Stomach (tissue), 4 donors: ENCODE results near the gene NFATC1.

ENCODE experiments used
- POLR2AphosphoS5 ChIP-seq, 3 donors: sonication (generic); formaldehyde crosslinking; IDR thresholded peaks; one replicate each; pipeline ENCODE4 v1.6.1; 2016; ENCODE audit warnings: antibody characterized with exemption in 3 of 3
- TF ChIP-seq, protein P1 (sequence below), 7 experiments: fragments of 450-650 bp in 4 of 7; fragments of 200-600 bp in 3 of 7; sonication (generic) in 3 of 7; IDR thresholded peaks; one replicate each; pipeline ENCODE4 v1.5.1; 2016 to 2019; ENCODE audit warnings: antibody characterized with exemption in 7 of 7, control low read depth in 2 of 7, mild to moderate bottlenecking in 1 of 7

DNA sequence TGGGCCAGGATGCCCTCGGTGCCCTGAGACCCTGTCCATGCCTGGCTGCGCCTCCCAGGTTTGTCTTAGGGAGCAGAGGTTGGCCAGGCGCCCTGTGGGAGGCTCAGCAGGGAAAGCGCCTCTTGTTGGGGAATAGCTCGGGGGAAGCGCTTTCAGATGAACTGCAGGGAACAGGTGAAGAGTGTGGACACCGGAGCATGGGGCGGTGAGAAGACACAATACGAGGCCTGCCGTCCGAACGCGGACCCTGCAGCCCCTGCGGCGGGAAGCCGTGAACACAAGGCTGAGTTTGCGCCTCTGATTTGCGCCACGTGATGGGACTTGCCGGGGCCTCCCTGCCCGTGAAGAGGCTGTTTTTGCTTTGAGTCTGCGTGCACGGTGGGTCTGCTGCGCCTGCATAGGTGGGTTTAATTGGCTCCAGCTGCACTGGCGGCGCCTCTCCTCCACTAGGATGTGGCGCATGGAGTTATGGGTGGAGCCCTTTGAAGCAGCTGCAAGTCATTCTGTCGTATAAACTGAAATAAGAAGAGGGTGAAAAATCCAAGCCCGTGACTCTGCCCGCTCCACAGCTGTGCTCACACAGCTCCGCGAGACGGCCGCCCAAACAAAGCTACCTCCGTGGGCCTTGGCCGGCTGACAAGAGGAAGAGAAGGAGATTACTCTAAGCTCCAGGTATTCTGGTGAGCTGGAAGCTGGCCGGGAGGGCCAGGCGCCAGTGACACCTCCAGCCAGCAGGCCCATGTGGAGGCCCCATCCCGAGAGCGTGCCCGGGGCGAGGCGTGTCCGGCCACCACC is 180.4 kb downstream of the NFATC1 start:
- TF ChIP-seq, protein P1, sequence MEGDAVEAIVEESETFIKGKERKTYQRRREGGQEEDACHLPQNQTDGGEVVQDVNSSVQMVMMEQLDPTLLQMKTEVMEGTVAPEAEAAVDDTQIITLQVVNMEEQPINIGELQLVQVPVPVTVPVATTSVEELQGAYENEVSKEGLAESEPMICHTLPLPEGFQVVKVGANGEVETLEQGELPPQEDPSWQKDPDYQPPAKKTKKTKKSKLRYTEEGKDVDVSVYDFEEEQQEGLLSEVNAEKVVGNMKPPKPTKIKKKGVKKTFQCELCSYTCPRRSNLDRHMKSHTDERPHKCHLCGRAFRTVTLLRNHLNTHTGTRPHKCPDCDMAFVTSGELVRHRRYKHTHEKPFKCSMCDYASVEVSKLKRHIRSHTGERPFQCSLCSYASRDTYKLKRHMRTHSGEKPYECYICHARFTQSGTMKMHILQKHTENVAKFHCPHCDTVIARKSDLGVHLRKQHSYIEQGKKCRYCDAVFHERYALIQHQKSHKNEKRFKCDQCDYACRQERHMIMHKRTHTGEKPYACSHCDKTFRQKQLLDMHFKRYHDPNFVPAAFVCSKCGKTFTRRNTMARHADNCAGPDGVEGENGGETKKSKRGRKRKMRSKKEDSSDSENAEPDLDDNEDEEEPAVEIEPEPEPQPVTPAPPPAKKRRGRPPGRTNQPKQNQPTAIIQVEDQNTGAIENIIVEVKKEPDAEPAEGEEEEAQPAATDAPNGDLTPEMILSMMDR (IDR thresholded peaks at IDR 0.05), result no peak
- no peak for TF ChIP-seq POLR2AphosphoS5 (IDR thresholded peaks at IDR 0.05)
